ENCODE data around the gene SLC11A2.

DNA sequence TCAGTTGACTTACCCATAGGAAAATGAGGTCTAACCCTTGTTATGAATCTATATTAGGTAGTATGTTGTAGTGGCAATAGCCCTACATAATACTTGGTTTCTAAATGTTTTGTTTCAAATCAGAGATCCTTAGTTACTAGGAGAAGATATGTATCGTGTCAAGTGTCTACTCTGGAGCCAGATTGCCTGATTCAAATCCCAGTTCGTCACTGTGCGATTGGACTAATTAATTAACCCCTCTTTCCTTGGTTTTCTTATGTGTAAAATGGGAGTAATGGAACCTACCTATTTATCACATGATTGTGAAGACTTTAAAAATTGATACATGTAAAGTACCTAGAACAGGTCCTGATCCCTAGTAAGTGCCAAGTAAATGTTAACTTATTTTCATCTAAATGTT is 23.3 kb upstream of the SLC11A2 start:
- TF ChIP-seq POLR2A (IDR thresholded peaks at IDR 0.05): no peak
- TF ChIP-seq POLR2AphosphoS5 (IDR thresholded peaks at IDR 0.05): no peak
